Measurements from ENCODE around the gene UNC119B.
A peak's percentile ranks its signal among the peaks of the same experiment; 100 is the strongest.
"Not testable (repeated sequence)": the region's sequence is repeated elsewhere in the genome, so short reads cannot be mapped to it uniquely, and the experiment has no call there.

Gene UNC119B

DNA sequence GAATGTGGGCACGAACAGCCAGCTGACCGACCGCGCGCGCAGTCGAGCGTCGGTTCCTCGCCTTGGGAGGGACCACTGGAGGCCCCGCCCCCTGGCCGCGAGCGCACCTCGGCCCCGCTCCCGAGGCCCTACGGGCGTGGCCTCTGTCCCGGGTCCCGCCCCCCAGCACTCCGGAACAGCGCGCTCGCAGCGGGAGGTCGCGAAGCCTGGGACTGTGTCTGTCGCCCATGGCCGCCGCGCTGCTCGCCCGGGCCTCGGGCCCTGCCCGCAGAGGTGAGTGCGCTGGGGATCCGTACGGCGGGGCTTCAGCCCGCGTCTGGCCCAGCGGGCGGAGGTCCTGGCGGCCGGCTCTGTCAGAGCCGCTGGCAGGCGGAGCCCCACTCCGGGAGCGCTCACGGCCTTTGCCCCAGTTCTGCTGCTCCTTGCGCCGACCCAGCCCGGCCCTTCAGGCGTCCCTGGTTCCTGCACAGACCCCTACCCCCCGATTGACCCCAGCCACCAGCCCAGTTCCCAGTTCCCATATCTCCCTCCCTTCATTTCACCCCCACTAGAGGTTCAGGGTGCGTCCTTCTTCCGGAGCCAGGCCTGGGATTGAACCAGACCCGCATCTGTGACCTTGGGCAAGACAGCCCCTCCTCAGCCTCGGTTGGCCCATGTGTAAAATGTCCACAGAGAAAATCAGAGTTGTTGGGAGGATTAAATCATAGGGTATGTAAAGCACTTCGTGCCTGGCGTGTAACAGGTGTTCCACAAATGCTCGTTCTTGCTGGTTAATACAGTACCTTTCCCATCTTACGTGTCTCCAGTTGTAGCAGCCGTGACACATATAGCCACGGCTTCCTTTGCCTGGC is 15.6 kb downstream of the UNC119B start, which contains the start of gene ACADS:
Gene ACADS (plus strand): TSS at position 168 of the 851 bp plus-strand sequence. CDS start 60 bp downstream, at position 228.
- Histone ChIP-seq H3K27ac (ENCODE audit: low read length) (no peak within 1 kb of the TSS), H3K4me3 (ENCODE audit: low read length) (peak within 1 kb of the TSS; percentile 66), H3K36me3 (ENCODE audit: control insufficient read depth, insufficient read depth, low read length) (peaks cover 15% of the 10 kb centered on the region), H3K9me3 (ENCODE audit: control insufficient read depth, insufficient read depth, low read length) (no peaks in the 10 kb centered on the region), H3K27me3 (ENCODE audit: control insufficient read depth, insufficient read depth, low read length) (no peaks in the 10 kb centered on the region), H3K4me1 (ENCODE audit: control insufficient read depth, insufficient read depth, low read length) (no peaks in the 10 kb centered on the region)
- no CpG with 5 or more reads among the region's 66 CpGs for WGBS (ENCODE audit: insufficient coverage, insufficient read length)
- peak; percentile 76 for DNase-seq (ENCODE audit: low read depth, low spot score)

DNA sequence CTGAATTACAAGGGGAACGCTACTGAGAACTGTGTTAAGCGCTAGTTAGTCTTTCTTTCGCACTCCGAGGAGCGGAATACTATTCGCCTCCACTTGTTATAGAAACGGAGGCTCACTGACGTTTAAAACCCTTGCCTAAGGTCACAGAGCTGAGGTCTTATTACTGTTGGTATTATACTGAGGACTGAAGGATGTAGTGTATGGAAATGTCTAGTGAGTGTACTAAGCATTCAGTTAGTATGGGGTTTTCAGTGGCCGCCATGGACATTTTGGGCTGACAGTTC is 16.2 kb downstream of the UNC119B start:
- DNase-seq (ENCODE audit: low read depth, low spot score): no peak
- Histone ChIP-seq H3K4me1 (ENCODE audit: control insufficient read depth, insufficient read depth, low read length) (no peaks in the 10 kb centered on the region), H3K27me3 (ENCODE audit: control insufficient read depth, insufficient read depth, low read length) (no peaks in the 10 kb centered on the region), H3K27ac (ENCODE audit: low read length) (no peak overlapping the region), H3K4me3 (ENCODE audit: low read length) (no peak overlapping the region), H3K36me3 (ENCODE audit: control insufficient read depth, insufficient read depth, low read length) (peaks cover 11% of the 10 kb centered on the region), H3K9me3 (ENCODE audit: control insufficient read depth, insufficient read depth, low read length) (no peaks in the 10 kb centered on the region)
- no CpG with 5 or more reads among the region's 9 CpGs for WGBS (ENCODE audit: insufficient coverage, insufficient read length)

DNA sequence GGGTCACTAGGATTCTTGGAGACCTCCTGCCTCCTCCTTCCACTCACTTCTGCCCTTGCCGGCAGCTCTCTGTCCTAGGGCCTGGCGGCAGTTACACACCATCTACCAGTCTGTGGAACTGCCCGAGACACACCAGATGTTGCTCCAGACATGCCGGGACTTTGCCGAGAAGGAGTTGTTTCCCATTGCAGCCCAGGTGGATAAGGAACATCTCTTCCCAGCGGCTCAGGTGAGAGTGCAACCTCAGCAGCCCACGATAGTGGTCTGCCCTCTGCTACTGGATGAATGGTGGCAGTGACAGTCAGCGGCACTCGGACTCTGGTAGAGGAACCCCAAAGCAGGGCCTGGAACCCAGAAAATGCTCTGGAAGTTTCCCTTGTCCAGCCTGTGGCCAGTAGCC is 16.7 kb downstream of the UNC119B start:
- WGBS (ENCODE audit: insufficient coverage, insufficient read length): no CpG with 5 or more reads among the region's 9 CpGs
- Histone ChIP-seq H3K27ac (ENCODE audit: low read length) (no peak overlapping the region), H3K4me1 (ENCODE audit: control insufficient read depth, insufficient read depth, low read length) (no peaks in the 10 kb centered on the region), H3K4me3 (ENCODE audit: low read length) (no peak overlapping the region), H3K9me3 (ENCODE audit: control insufficient read depth, insufficient read depth, low read length) (no peaks in the 10 kb centered on the region), H3K27me3 (ENCODE audit: control insufficient read depth, insufficient read depth, low read length) (no peaks in the 10 kb centered on the region), H3K36me3 (ENCODE audit: control insufficient read depth, insufficient read depth, low read length) (peaks cover 7% of the 10 kb centered on the region)
- no peak for DNase-seq (ENCODE audit: low read depth, low spot score)

DNA sequence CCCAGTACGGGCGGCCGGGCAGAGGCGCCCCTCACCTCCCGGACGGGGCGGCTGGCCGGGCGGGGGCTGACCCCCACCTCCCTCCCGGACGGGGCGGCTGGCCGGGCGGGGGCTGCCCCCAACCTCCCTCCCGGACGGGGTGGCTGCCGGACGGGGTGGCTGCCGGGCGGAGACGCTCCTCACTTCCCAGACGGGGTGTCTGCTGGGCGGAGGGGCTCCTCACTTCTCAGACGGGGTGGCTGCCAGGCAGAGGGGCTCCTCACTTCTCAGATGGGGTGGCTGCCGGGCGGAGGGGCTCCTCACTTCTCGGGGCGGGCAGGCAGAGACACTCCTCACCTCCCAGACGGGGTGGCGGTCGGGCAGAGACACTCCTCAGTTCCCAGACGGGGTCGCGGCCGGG is 21.9 kb downstream of the UNC119B start:
- H3K27ac ChIP-seq (ENCODE audit: low read length); DNase-seq (ENCODE audit: low read depth, low spot score); H3K36me3 ChIP-seq (ENCODE audit: control insufficient read depth, insufficient read depth, low read length); H3K9me3 ChIP-seq (ENCODE audit: control insufficient read depth, insufficient read depth, low read length); H3K27me3 ChIP-seq (ENCODE audit: control insufficient read depth, insufficient read depth, low read length); H3K4me3 ChIP-seq (ENCODE audit: low read length); H3K4me1 ChIP-seq (ENCODE audit: control insufficient read depth, insufficient read depth, low read length): not testable (repeated sequence)
- WGBS (ENCODE audit: insufficient coverage, insufficient read length): no CpG with 5 or more reads among the region's 35 CpGs

DNA sequence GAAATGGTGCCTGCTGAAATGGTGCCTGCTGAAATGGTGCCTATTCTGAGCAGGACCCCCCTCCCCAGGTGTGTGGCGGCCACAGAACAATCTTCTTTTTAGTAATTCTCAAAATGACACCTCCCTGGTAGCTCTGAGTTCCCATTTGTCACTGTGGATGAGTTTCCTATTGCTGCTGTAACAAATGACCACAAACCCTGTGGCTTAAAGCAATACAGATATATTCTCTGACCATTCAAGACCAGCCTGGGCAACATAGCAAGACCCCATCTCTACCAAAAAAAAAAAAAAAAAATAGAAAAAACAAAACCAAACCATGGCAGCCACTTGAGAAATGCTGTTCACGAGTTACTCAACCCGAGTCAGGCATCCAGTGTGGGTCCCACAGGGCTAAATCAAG is 23.3 kb downstream of the UNC119B start:
- no peaks in the 10 kb centered on the region; the same call in 1 of the 2 replicates for H3K4me1 ChIP-seq (ENCODE audit: control insufficient read depth, insufficient read depth, low read length)
- no peaks in the 10 kb centered on the region for H3K27me3 ChIP-seq (ENCODE audit: control insufficient read depth, insufficient read depth, low read length)
- no peaks in the 10 kb centered on the region for H3K9me3 ChIP-seq (ENCODE audit: control insufficient read depth, insufficient read depth, low read length)
- no peaks in the 10 kb centered on the region; the same call in 1 of the 2 replicates for H3K36me3 ChIP-seq (ENCODE audit: control insufficient read depth, insufficient read depth, low read length)
- H3K4me3 ChIP-seq (ENCODE audit: low read length): no peak overlapping the region
- no peak overlapping the region for H3K27ac ChIP-seq (ENCODE audit: low read length)
- WGBS (ENCODE audit: insufficient coverage, insufficient read length): no CpG with 5 or more reads among the region's 3 CpGs
- DNase-seq (ENCODE audit: low read depth, low spot score): no peak

DNA sequence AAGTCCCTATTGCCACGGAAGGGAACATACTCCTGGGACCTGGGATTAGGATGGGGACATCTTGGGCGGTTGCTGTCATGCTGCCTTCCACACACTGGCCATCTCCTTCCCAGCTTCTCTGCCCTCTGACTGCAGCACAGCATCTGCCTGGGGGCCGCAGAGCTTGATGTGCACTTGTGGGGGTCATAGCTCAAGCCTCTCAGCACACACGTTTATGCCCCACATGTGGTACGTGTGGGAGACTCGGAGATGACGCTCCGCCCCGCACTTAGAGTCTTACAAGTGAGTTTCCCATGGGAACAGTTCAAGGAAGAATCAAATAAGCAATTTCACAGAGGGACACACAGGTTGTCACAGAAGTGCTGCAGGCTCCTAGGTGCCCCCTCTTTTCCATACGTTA is 24.0 kb downstream of the UNC119B start:
- Histone ChIP-seq H3K4me1 (ENCODE audit: control insufficient read depth, insufficient read depth, low read length) (no peaks in the 10 kb centered on the region; the same call in 1 of the 2 replicates), H3K4me3 (ENCODE audit: low read length) (no peak overlapping the region), H3K36me3 (ENCODE audit: control insufficient read depth, insufficient read depth, low read length) (no peaks in the 10 kb centered on the region; the same call in 1 of the 2 replicates), H3K9me3 (ENCODE audit: control insufficient read depth, insufficient read depth, low read length) (no peaks in the 10 kb centered on the region), H3K27me3 (ENCODE audit: control insufficient read depth, insufficient read depth, low read length) (no peaks in the 10 kb centered on the region), H3K27ac (ENCODE audit: low read length) (no peak overlapping the region)
- no CpG with 5 or more reads among the region's 10 CpGs for WGBS (ENCODE audit: insufficient coverage, insufficient read length)
- no peak for DNase-seq (ENCODE audit: low read depth, low spot score)

DNA sequence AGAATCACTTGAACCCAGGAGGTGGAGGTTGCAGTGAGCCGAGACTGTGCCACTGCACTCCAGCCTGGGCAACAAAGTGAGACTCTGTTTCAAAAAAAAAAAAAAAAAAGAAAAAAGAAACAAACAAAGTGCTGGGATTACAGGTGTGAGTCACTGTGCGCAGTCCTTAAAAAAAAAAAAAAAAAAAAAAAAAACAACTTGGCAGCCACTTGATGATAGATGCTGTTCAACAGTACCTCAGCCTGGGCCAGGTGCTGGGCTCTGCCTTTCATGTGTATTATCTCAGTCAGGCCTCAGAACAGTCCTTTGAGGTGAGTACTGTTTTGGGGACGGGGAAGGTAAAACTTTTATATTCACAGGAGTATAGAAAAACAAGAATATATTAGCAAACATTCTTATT is 24.9 kb downstream of the UNC119B start:
- Histone ChIP-seq H3K4me1 (ENCODE audit: control insufficient read depth, insufficient read depth, low read length) (no peaks in the 10 kb centered on the region; the same call in 1 of the 2 replicates), H3K27me3 (ENCODE audit: control insufficient read depth, insufficient read depth, low read length) (no peaks in the 10 kb centered on the region), H3K9me3 (ENCODE audit: control insufficient read depth, insufficient read depth, low read length) (no peaks in the 10 kb centered on the region), H3K36me3 (ENCODE audit: control insufficient read depth, insufficient read depth, low read length) (no peaks in the 10 kb centered on the region; the same call in 1 of the 2 replicates), H3K4me3 (ENCODE audit: low read length) (no peak overlapping the region), H3K27ac (ENCODE audit: low read length) (no peak overlapping the region)
- WGBS (ENCODE audit: insufficient coverage, insufficient read length): no CpG with 5 or more reads among the region's 3 CpGs
- no peak for DNase-seq (ENCODE audit: low read depth, low spot score)

DNA sequence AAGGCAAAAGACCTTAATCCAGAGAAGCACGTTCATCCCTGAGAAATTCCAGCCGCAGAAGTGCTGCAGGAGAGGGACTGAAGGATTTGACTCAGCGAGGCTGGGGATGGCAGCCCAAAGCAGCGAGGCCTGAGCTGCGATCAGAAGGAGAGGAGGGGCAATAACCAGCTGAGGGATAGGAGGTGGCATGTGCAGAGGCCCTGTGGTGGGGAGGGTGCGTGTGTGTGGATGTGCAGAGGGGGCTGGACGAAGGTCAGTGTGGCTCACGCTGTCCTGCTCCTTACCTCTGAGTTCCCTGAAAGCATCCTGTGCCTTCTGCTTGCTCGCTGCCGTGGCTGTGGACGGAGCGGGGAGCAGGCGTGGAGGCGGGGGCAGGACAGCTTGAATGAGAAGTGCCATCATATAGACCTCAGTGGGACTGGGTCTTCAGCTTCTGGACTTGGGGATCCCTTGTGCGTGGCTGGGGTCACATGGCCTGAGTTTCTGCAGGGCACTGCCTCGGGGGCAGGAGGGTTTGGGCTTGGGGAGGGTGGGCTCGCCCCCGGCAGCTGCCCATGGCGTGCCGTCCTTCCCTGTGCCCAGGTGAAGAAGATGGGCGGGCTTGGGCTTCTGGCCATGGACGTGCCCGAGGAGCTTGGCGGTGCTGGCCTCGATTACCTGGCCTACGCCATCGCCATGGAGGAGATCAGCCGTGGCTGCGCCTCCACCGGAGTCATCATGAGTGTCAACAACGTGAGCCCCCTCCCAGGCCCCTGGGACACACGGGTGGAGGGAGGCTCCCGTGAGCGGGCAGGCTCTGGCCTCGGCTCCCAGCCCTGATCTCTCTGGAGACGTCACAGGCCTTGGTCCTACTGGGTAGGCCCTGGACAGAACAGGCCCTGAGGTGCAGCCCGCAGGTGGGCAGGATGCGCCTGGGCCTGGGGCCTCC is 26.4 kb downstream of the UNC119B start:
- no CpG with 5 or more reads among the region's 38 CpGs for WGBS (ENCODE audit: insufficient coverage, insufficient read length)
- no peak overlapping the region for H3K27ac ChIP-seq (ENCODE audit: low read length)
- DNase-seq (ENCODE audit: low read depth, low spot score): no peak

DNA sequence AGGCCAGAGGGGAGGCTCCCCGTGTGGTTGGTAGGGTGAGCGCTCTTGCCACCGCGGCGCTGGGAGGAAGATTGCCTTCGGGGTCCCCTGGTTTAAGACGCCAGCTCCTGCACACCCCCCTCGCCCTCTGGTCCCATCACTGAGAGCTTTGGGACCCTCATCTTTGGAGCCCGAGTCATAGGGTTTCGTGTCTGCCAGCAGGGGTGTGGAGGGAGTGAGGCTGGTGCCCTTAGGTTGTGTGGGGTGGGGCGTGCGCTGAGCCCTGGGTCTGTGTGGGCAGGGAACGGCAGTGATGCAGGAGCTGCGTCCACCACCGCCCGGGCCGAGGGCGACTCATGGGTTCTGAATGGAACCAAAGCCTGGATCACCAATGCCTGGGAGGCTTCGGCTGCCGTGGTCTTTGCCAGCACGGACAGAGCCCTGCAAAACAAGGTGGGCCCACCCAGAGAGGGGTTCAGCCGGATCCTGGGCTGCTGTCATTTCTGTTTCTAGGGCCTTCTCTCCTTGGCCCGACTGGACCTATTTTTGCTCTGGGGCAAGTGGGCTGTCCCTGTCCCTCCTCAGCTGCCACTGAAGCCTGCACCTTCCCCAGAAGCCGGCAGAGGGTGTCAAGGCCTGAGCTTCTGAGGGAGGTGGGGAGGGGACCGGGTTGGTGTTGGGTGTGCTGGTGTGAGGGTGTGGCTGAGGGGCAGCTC is 27.4 kb downstream of the UNC119B start:
- H3K4me3 ChIP-seq (ENCODE audit: low read length): no peak overlapping the region
- WGBS (ENCODE audit: insufficient coverage, insufficient read length): no CpG with 5 or more reads among the region's 25 CpGs
- no peaks in the 10 kb centered on the region; the same call in 1 of the 2 replicates for H3K36me3 ChIP-seq (ENCODE audit: control insufficient read depth, insufficient read depth, low read length)
- no peaks in the 10 kb centered on the region for H3K27me3 ChIP-seq (ENCODE audit: control insufficient read depth, insufficient read depth, low read length)
- no peak overlapping the region for H3K27ac ChIP-seq (ENCODE audit: low read length)
- H3K4me1 ChIP-seq (ENCODE audit: control insufficient read depth, insufficient read depth, low read length): no peaks in the 10 kb centered on the region; the same call in 1 of the 2 replicates
- DNase-seq (ENCODE audit: low read depth, low spot score): no peak
- no peaks in the 10 kb centered on the region for H3K9me3 ChIP-seq (ENCODE audit: control insufficient read depth, insufficient read depth, low read length)

More for the DNA sequence above, 26.4 kb downstream of the UNC119B start:
- H3K36me3 ChIP-seq (ENCODE audit: control insufficient read depth, insufficient read depth, low read length): no peaks in the 10 kb centered on the region; the same call in 1 of the 2 replicates
- H3K4me3 ChIP-seq (ENCODE audit: low read length): no peak overlapping the region
- H3K27me3 ChIP-seq (ENCODE audit: control insufficient read depth, insufficient read depth, low read length): no peaks in the 10 kb centered on the region
- no peaks in the 10 kb centered on the region; the same call in 1 of the 2 replicates for H3K4me1 ChIP-seq (ENCODE audit: control insufficient read depth, insufficient read depth, low read length)
- no peaks in the 10 kb centered on the region for H3K9me3 ChIP-seq (ENCODE audit: control insufficient read depth, insufficient read depth, low read length)
